Common myeloid progenitor, CD34-positive (primary cell): ENCODE results near the gene LRIG3.
"Not testable (repeated sequence)": the region's sequence is repeated elsewhere in the genome, so short reads cannot be mapped to it uniquely, and the experiment has no call there.

Experiments used
- CTCF ChIA-PET: fragments of 350-600 bp; sonication (Branson Sonifier 250); formaldehyde crosslinking; loops from one replicate; lab custom pipeline; 2021; ENCODE audit warnings: antibody characterized with exemption; lab: Charles Lee
- POLR2A ChIA-PET: fragments of 350-600 bp; sonication (Branson Sonifier 250); formaldehyde crosslinking; loops from one replicate; lab custom pipeline; 2021; ENCODE audit warnings: antibody characterized with exemption; lab: Charles Lee
- DNase-seq, 3 donors: peaks; one replicate each; pipeline versions ENCODE4 v3.0.0 to v3.0.0-alpha.2; 2013
- H3K27ac ChIP-seq, 2 experiments: 1 replicate in 1 of 2; 2 replicates in 1 of 2; pipeline ENCODE4 v1.7.0; 2013; ENCODE audit warnings: inconsistent platforms in 2 of 2, low read length in 2 of 2, mild to moderate bottlenecking in 2 of 2, low read depth in 1 of 2, moderate library complexity in 1 of 2; ENCODE audit not compliant: severe bottlenecking in 2 of 2, insufficient read depth in 1 of 2, poor library complexity in 1 of 2
- H3K27me3 ChIP-seq, 5 experiments: replicated peaks in 2 of 5; 1 replicate in 3 of 5; 2 replicates in 2 of 5; pipeline versions ENCODE4 v1.6.1 to v1.7.0; 2013; ENCODE audit warnings: low read length in 4 of 5, mild to moderate bottlenecking in 2 of 5, moderate library complexity in 2 of 5, inconsistent platforms in 1 of 5; ENCODE audit not compliant: insufficient read depth in 5 of 5, control insufficient read depth in 4 of 5
- H3K36me3 ChIP-seq, 4 experiments: 1 replicate in 2 of 4; 2 replicates in 2 of 4; pipeline versions ENCODE4 v1.6.1 to v1.7.0; 2013; ENCODE audit warnings: low read length in 3 of 4, control low read depth in 1 of 4, mild to moderate bottlenecking in 1 of 4; ENCODE audit not compliant: control insufficient read depth in 4 of 4, insufficient read depth in 4 of 4
- H3K4me1 ChIP-seq, 4 experiments: 1 replicate in 3 of 4; 2 replicates in 1 of 4; pipeline versions ENCODE4 v1.6.1 to v1.7.1; 2013; ENCODE audit warnings: low read length in 3 of 4, mild to moderate bottlenecking in 3 of 4, control low read depth in 1 of 4, inconsistent platforms in 1 of 4, moderate library complexity in 1 of 4; ENCODE audit not compliant: control insufficient read depth in 4 of 4, insufficient read depth in 4 of 4; ENCODE audit errors: control extremely low read depth in 1 of 4
- H3K4me3 ChIP-seq, 7 experiments: 1 replicate in 4 of 7; 2 replicates in 3 of 7; pipeline versions ENCODE4 v1.5.1 to v1.7.0; 2013; ENCODE audit warnings: mild to moderate bottlenecking in 7 of 7, low read length in 6 of 7, moderate library complexity in 6 of 7, inconsistent platforms in 2 of 7, low read depth in 2 of 7, control low read depth in 1 of 7; ENCODE audit not compliant: insufficient read depth in 4 of 7, control insufficient read depth in 1 of 7; ENCODE audit errors: extremely low read depth in 1 of 7
- H3K9me3 ChIP-seq, 5 experiments: 1 replicate in 4 of 5; 2 replicates in 1 of 5; pipeline versions ENCODE4 v1.6.1 to v1.7.1; 2013; ENCODE audit warnings: low read length in 4 of 5, mild to moderate bottlenecking in 2 of 5, inconsistent platforms in 1 of 5, low read depth in 1 of 5, moderate library complexity in 1 of 5; ENCODE audit not compliant: control insufficient read depth in 4 of 5, insufficient read depth in 2 of 5; ENCODE audit errors: control extremely low read depth in 1 of 5
- WGBS: methylation state at CpG from one replicate; pipeline ENCODE4 v1.1.5; 2013; ENCODE audit not compliant: insufficient coverage; 5-methylcytosine and 5-hydroxymethylcytosine counted together

Gene LRIG3

DNA sequence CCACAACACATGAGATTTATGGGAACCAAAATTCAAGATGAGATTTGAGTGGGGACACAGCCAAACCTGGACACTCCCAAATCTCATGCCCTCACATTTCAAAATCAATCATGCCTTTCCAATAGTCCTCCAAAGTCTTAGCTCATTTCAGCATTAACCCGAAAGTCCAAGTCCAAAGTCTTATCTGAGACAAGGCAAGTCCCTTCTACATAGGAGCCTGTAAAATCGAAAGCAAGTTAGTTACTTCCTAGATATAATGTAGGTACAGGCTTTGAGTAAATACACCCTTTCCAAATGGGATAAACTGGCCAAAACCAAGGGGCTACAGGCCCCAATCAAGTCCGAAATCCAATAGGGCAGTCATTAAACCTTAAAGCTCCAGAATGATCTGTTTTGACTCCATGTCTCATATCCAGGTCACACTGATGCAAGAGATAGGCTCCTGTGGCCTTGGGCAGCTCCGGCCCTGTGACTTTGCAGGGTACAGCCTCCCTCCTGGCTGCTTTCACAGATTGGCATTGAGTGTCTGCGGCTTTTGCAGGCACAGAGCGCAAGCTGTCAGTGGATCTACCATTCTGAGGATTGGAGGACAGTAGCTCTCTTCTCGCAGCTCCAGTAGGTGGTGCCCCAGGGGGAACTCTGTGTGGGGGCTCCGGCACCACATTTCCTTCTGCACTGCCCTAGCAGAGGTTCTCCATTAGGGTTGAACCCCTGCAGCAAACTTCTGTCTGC lies 60.1 kb downstream of the LRIG3 start:
- Histone ChIP-seq H3K27ac (no peak overlapping the region), H3K27me3 (no peaks in the 10 kb centered on the region), H3K4me1 (no peaks in the 10 kb centered on the region), H3K36me3 (no peaks in the 10 kb centered on the region), H3K9me3 (no peaks in the 10 kb centered on the region), H3K4me3 (no peak overlapping the region)
- 97% methylated on average over 5 of the region's 8 CpGs for WGBS
- POLR2A ChIA-PET: no interaction called here
- CTCF ChIA-PET: no interaction called here
- no peak for DNase-seq

DNA sequence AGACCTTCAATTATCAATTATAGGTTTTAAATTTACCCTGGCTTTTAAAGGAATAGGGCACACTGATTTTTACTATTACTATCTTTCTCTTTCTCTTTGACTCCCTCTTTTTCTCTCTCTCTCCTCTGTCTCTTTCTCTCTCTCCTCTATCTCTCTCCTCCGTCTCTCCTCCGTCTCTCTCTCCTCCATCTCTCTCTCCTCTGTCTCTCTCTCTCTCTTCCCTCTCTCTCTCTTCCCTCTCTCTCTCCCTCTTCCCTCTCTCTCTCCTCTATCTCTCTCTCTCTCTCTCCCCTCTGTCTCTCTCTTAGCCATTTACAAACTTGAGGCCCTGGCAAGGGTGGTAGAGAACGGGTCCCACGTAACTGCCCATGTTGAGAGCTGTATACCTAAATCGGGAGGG lies 62.3 kb downstream of the LRIG3 start:
- H3K27me3 ChIP-seq: no peaks in the 10 kb centered on the region
- H3K4me3 ChIP-seq: no peak overlapping the region
- no peaks in the 10 kb centered on the region for H3K36me3 ChIP-seq
- POLR2A ChIA-PET: no interaction called here
- no peak overlapping the region for H3K27ac ChIP-seq
- H3K4me1 ChIP-seq: no peaks in the 10 kb centered on the region
- 92% methylated on average over 5 of the region's 5 CpGs for WGBS
- CTCF ChIA-PET: no interaction called here
- no peaks in the 10 kb centered on the region for H3K9me3 ChIP-seq
- no peak for DNase-seq

DNA sequence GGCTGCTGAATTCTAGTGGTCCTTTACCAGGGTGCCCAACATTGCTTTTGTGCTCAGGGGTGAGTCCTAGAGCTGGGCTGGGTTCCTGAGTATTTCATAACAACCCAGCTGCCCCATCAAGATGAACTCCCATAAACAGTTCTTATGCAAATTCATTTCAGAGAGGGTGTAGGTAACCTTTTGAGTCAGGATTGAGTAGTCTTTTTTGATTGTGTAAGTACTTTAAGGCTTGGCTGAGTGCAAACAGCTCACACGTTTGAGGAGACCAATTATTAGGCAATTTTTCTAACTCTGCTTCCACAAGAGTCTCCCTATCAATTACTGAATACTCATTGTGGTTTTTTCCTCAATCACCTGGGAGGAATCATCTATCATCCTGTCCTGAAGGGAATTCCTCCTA lies 63.1 kb downstream of the LRIG3 start:
- DNase-seq, H3K27me3 ChIP-seq, CTCF ChIA-PET, POLR2A ChIA-PET, H3K9me3 ChIP-seq, H3K4me1 ChIP-seq, H3K36me3 ChIP-seq, H3K4me3 ChIP-seq, H3K27ac ChIP-seq: not testable (repeated sequence)
- WGBS: no CpG with 5 or more reads among the region's 1 CpG

DNA sequence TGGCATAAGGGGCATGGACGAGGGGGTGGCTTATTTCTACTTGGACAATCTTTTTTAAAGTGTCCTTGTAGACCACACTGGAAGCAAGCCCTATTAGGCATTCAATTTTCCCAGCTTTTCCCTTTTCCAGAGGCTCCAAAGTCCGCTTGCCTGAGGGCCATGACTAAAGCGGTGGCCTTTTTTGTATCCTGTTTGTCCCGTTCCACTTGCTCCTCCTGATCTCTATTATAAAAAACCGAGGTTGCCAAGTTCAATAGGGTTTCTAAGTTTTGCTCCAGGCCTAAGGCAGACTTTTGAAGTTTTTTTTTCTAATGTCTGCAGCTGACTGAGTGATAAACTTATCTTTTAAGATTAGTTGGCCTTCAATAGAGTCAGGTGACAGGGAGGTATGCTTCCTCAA lies 64.7 kb downstream of the LRIG3 start:
- CTCF ChIA-PET, H3K27ac ChIP-seq, POLR2A ChIA-PET, H3K9me3 ChIP-seq, H3K4me3 ChIP-seq, H3K4me1 ChIP-seq, H3K27me3 ChIP-seq, DNase-seq, H3K36me3 ChIP-seq: not testable (repeated sequence)
- WGBS: 96% methylated on average over 4 of the region's 5 CpGs

DNA sequence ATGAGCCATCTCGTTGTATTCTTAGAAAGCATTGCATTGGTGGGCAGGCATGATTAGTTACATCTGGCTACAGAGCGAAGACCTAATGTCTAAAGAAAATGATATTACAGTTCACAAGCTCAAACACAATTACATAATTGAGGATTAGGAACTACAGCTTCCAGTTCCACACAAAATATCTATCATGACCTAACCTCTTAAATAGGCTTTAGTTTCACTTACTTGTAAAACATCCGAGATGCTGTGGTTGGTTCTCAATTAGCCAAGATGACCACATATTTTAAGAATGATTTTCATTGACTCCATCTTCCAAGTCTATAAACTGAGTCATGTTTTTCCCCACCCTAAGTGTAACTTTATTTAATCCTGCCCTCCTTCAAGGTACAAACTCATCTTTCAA lies 69.5 kb downstream of the LRIG3 start:
- WGBS: 100% methylated on average over 2 of the region's 3 CpGs
- Histone ChIP-seq H3K27me3 (no peaks in the 10 kb centered on the region), H3K27ac (no peak overlapping the region), H3K9me3 (no peaks in the 10 kb centered on the region), H3K4me1 (no peaks in the 10 kb centered on the region), H3K36me3 (no peaks in the 10 kb centered on the region), H3K4me3 (no peak overlapping the region)
- ChIA-PET CTCF (no interaction called here), POLR2A (no interaction called here)
- no peak for DNase-seq

DNA sequence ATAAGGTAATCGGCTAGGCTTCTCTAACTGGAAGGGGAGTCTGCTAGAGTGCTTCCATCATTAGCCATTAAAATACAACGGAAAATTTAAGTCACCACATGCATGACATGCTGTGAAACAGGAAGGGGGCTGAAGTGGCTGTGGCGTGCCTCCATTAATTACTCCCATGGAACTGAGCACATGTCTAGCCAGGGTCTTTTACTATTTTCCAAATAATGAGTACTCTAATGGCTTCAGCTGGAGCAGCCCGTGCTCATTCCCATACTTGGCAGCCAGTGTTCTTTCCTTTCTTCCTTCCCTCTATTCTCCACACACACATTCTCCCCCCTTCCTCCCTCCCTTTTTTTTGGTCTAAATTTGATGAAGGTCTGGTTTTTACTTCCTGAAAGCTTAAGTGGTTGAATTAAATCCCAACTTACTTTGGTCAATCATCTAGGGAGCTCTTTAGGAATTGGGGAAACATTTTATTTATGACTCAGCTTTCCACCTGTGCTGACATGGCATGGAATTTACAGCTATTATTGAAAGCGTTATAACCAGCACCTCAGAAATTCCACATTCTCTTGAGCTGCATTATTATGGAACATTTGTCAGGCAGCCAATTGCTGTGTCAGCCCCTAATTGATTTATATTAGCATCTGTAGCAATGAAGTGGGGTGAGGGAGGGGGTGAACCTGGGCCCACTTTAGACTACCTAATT lies 72.3 kb downstream of the LRIG3 start:
- POLR2A ChIA-PET: no interaction called here
- no peaks in the 10 kb centered on the region for H3K27me3 ChIP-seq
- H3K4me3 ChIP-seq: no peak overlapping the region
- CTCF ChIA-PET: no interaction called here
- no peaks in the 10 kb centered on the region for H3K9me3 ChIP-seq
- no peaks in the 10 kb centered on the region for H3K36me3 ChIP-seq
- H3K27ac ChIP-seq: no peak overlapping the region
- no peaks in the 10 kb centered on the region for H3K4me1 ChIP-seq
- DNase-seq: peak in 1 of 3 donors; percentile 1
- 38% methylated on average over 3 of the region's 5 CpGs for WGBS

DNA sequence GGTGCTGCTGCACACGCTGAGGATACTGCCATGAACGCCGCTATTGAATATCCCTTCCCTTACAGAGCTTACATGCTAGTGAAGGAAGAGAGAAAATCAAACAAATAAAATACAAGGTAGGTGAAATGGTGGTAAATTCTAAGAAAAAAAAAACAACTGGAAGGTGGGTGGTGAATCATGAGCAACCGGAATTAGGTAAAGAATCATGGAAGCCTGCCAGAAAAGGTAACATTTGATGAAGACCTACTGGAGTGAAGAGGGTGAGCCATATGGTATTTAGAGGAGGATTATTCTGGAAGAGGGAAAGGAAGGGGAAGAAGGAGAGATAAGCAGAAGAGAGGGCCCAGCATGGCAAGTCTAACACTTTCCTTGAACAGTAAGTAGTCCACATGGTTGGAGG lies 76.1 kb downstream of the LRIG3 start:
- POLR2A ChIA-PET: no interaction called here
- no peaks in the 10 kb centered on the region for H3K27me3 ChIP-seq
- DNase-seq: no peak
- CTCF ChIA-PET: no interaction called here
- H3K4me1 ChIP-seq: no peaks in the 10 kb centered on the region
- 100% methylated on average over 1 of the region's 4 CpGs for WGBS
- no peak overlapping the region for H3K4me3 ChIP-seq
- H3K36me3 ChIP-seq: no peaks in the 10 kb centered on the region
- H3K9me3 ChIP-seq: no peaks in the 10 kb centered on the region
- no peak overlapping the region for H3K27ac ChIP-seq
